DMS79 treated with DMSO at 0.1 percent for 48 hours (cell line): ENCODE measurements around the gene C16orf74.
A peak's percentile ranks its signal among the peaks of the same experiment; 100 is the strongest.

ENCODE experiments used
- DNase-seq: peaks from one replicate; lab custom pipeline; 2025; lab: John Stamatoyannopoulos, UW

C16orf74 gene

GRCh38 chr16:85774136-85774535 is 23.2 kb upstream of the C16orf74 start:
- DNase-seq = no peak

- no peak for DNase-seq
These were observed 22.1 kb upstream of the C16orf74 start for GRCh38 chr16:85773044-85773443.

- no peak for DNase-seq
These were observed 19.8 kb upstream of the C16orf74 start for GRCh38 chr16:85770741-85771140.

GRCh38 chr16:85768199-85768598 is 17.3 kb upstream of the C16orf74 start:
- DNase-seq = no peak

- DNase-seq = no peak
These were observed 16.6 kb upstream of the C16orf74 start for GRCh38 chr16:85767531-85767930.

- no peak for DNase-seq
These were observed 14.9 kb upstream of the C16orf74 start for GRCh38 chr16:85765767-85766166.

GRCh38 chr16:85765211-85765610 is 14.3 kb upstream of the C16orf74 start:
- no peak for DNase-seq

- DNase-seq = no peak
These were observed 12.7 kb upstream of the C16orf74 start for GRCh38 chr16:85763616-85764015.

GRCh38 chr16:85762970-85763369 is 12.1 kb upstream of the C16orf74 start:
- DNase-seq = no peak

- no peak for DNase-seq
These were observed 11.0 kb upstream of the C16orf74 start for GRCh38 chr16:85761861-85762260.

GRCh38 chr16:85759631-85760419 is 8.9 kb upstream of the C16orf74 start:
- DNase-seq = no peak

GRCh38 chr16:85759136-85759535 is 8.2 kb upstream of the C16orf74 start:
- DNase-seq = no peak

GRCh38 chr16:85757341-85757822 is 6.5 kb upstream of the C16orf74 start:
- DNase-seq = peak; percentile 18

GRCh38 chr16:85755929-85756768 is 5.3 kb upstream of the C16orf74 start:
- DNase-seq = no peak

GRCh38 chr16:85754413-85754812 is 3.5 kb upstream of the C16orf74 start:
- DNase-seq = peak; percentile 50

- DNase-seq = no peak
These were observed 3.1 kb upstream of the C16orf74 start for GRCh38 chr16:85753976-85754375.

- peak; percentile 32 for DNase-seq
These were observed 2.7 kb upstream of the C16orf74 start for GRCh38 chr16:85753559-85753958.

GRCh38 chr16:85752511-85753420 is 1.9 kb upstream of the C16orf74 start:
- no peak for DNase-seq

- no peak for DNase-seq
These were observed 1.0 kb upstream of the C16orf74 start for GRCh38 chr16:85751698-85752501.

- DNase-seq = no peak
These were observed 610 bp downstream of the C16orf74 start for GRCh38 chr16:85750146-85750826.

- DNase-seq = no peak
These were observed 1.1 kb downstream of the C16orf74 start for GRCh38 chr16:85749771-85750145.
